Measurements from ENCODE around the gene YWHAQ.

The YWHAQ gene

GRCh38 chr2:9549420-9549819 lies 81.4 kb downstream of the YWHAQ start:
- DNase-seq: no peak

- DNase-seq: no peak
Measured at GRCh38 chr2:9548506-9548905, 82.3 kb downstream of the YWHAQ start.

- DNase-seq: no peak
Measured at GRCh38 chr2:9547262-9547991, 83.4 kb downstream of the YWHAQ start.

- DNase-seq: no peak
Measured at GRCh38 chr2:9545502-9545901, 85.3 kb downstream of the YWHAQ start.

- DNase-seq: no peak
Measured at GRCh38 chr2:9543557-9543956, 87.2 kb downstream of the YWHAQ start.

- no peak for DNase-seq
Measured at GRCh38 chr2:9539531-9539930, 91.3 kb downstream of the YWHAQ start.

- DNase-seq: peak in 1 of 2 experiments; percentile 59
Measured at GRCh38 chr2:9538000-9538507, 92.7 kb downstream of the YWHAQ start.

- no peak for DNase-seq
Measured at GRCh38 chr2:9536504-9536903, 94.3 kb downstream of the YWHAQ start.

GRCh38 chr2:9535177-9535576 lies 95.6 kb downstream of the YWHAQ start:
- DNase-seq: no peak

Measured in SW 1271 (cell line).